HEK293 (cell line): ENCODE results near the gene ANKRD23.

Experiments used
- CTCF ChIA-PET: fragments of 350-600 bp; formaldehyde crosslinking; extraction: SDS; loops from one replicate; lab custom pipeline; 2021; ENCODE audit warnings: antibody characterized with exemption; lab: Yijun Ruan, JAX
- POLR2A ChIA-PET: fragments of 300-600 bp; formaldehyde crosslinking; extraction: SDS; loops from one replicate; lab custom pipeline; 2020; ENCODE audit warnings: antibody characterized with exemption, inconsistent platforms; lab: Yijun Ruan, JAX
- H3K27ac ChIP-seq: fragments of 200-500 bp; sonication (Bioruptor generic); 2 replicates; pipeline ENCODE4 v1.5.1; 2014; ENCODE audit warnings: low read depth, low read length, control low read depth, inconsistent platforms; ENCODE audit errors: extremely low read depth
- H3K36me3 ChIP-seq, 2 experiments: fragments of 200-500 bp in 1 of 2; sonication (Bioruptor generic) in 1 of 2; 1 replicate in 1 of 2; 2 replicates in 1 of 2; pipeline ENCODE4 v1.5.1; 2014 to 2017; ENCODE audit warnings: inconsistent platforms in 2 of 2, low read length in 2 of 2; ENCODE audit not compliant: control insufficient read depth in 2 of 2, insufficient read depth in 1 of 2
- H3K4me1 ChIP-seq: fragments of 200-500 bp; sonication (Bioruptor generic); 2 replicates; pipeline ENCODE4 v1.5.1; 2014; ENCODE audit warnings: mild to moderate bottlenecking, low read length, inconsistent platforms; ENCODE audit not compliant: control insufficient read depth, insufficient read depth
- H3K4me3 ChIP-seq: 2 replicates; pipeline ENCODE4 v1.5.1; 2011; ENCODE audit warnings: low read depth, mild to moderate bottlenecking, control low read depth, low read length, moderate library complexity
- H3K9me3 ChIP-seq: fragments of 200-500 bp; sonication (Bioruptor generic); 2 replicates; pipeline ENCODE4 v1.5.1; 2014; ENCODE audit warnings: low read depth, low read length, inconsistent platforms; ENCODE audit not compliant: control insufficient read depth, insufficient read depth
- CTCF ChIP-seq: fragments of 450-650 bp; formaldehyde crosslinking; IDR thresholded peaks from 2 replicates; pipeline ENCODE4 v1.5.1; 2016; ENCODE audit warnings: missing biosample characterization, missing genetic modification characterization
- HOXC10 ChIP-seq: sonication (generic); formaldehyde crosslinking; IDR thresholded peaks from 2 replicates; pipeline ENCODE4 v1.8.1; 2023; ENCODE audit warnings: mild to moderate bottlenecking, missing genetic modification reagents
- INSM2 ChIP-seq: fragments of 450-650 bp; formaldehyde crosslinking; IDR thresholded peaks from 2 replicates; pipeline ENCODE4 v1.5.1; 2016; ENCODE audit warnings: missing biosample characterization, missing genetic modification characterization
- SALL2 ChIP-seq: fragments of 450-650 bp; formaldehyde crosslinking; IDR thresholded peaks from 2 replicates; pipeline ENCODE4 v1.5.0; 2017; ENCODE audit warnings: missing biosample characterization, mild to moderate bottlenecking, missing genetic modification characterization, borderline replicate concordance
- ZBTB1 ChIP-seq: fragments of 450-650 bp; formaldehyde crosslinking; IDR thresholded peaks from 2 replicates; pipeline ENCODE4 v1.5.1; 2016; ENCODE audit warnings: missing biosample characterization, missing genetic modification characterization
- ZBTB10 ChIP-seq: fragments of 450-650 bp; formaldehyde crosslinking; IDR thresholded peaks from 2 replicates; pipeline ENCODE4 v1.5.1; 2016; ENCODE audit warnings: missing biosample characterization, missing genetic modification characterization
- ZBTB49 ChIP-seq: fragments of 450-650 bp; formaldehyde crosslinking; IDR thresholded peaks from 2 replicates; pipeline ENCODE4 v1.5.1; 2016; ENCODE audit warnings: missing biosample characterization, missing genetic modification characterization, low read depth
- ZNF140 ChIP-seq: fragments of 450-650 bp; formaldehyde crosslinking; IDR thresholded peaks from 2 replicates; pipeline ENCODE4 v1.5.1; 2016; ENCODE audit warnings: missing biosample characterization, missing genetic modification characterization
- ZNF175 ChIP-seq: fragments of 450-650 bp; formaldehyde crosslinking; IDR thresholded peaks from 2 replicates; pipeline ENCODE4 v1.5.1; 2016; ENCODE audit warnings: missing biosample characterization, missing genetic modification characterization
- ZNF211 ChIP-seq: fragments of 450-650 bp; formaldehyde crosslinking; IDR thresholded peaks from 2 replicates; pipeline ENCODE4 v1.5.1; 2016; ENCODE audit warnings: low read depth, missing biosample characterization, missing genetic modification characterization
- ZNF350 ChIP-seq: fragments of 450-650 bp; formaldehyde crosslinking; IDR thresholded peaks from 2 replicates; pipeline ENCODE4 v1.5.0; 2017; ENCODE audit warnings: missing biosample characterization, mild to moderate bottlenecking, missing genetic modification characterization
- ZNF354C ChIP-seq: fragments of 450-650 bp; formaldehyde crosslinking; IDR thresholded peaks from 2 replicates; pipeline ENCODE4 v1.5.1; 2016; ENCODE audit warnings: missing biosample characterization, missing genetic modification characterization, low read depth, borderline replicate concordance
- ZNF362 ChIP-seq: fragments of 450-650 bp; formaldehyde crosslinking; IDR thresholded peaks from 2 replicates; pipeline ENCODE4 v1.5.1; 2016; ENCODE audit warnings: missing biosample characterization, missing genetic modification characterization
- ZNF488 ChIP-seq: fragments of 450-650 bp; formaldehyde crosslinking; IDR thresholded peaks from 2 replicates; pipeline ENCODE4 v1.5.1; 2016; ENCODE audit warnings: missing biosample characterization, missing genetic modification characterization
- ZNF544 ChIP-seq: fragments of 450-650 bp; formaldehyde crosslinking; IDR thresholded peaks from 2 replicates; pipeline ENCODE4 v1.5.0; 2017; ENCODE audit warnings: missing biosample characterization, missing genetic modification characterization
- ZNF626 ChIP-seq: fragments of 450-650 bp; sonication (Bioruptor Pico); formaldehyde crosslinking; IDR thresholded peaks from 2 replicates; pipeline ENCODE4 v1.5.1; 2018; ENCODE audit warnings: missing biosample characterization, missing genetic modification characterization, inconsistent platforms
- ZNF629 ChIP-seq: fragments of 450-650 bp; formaldehyde crosslinking; IDR thresholded peaks from 2 replicates; pipeline ENCODE4 v1.5.1; 2017; ENCODE audit warnings: missing biosample characterization, missing genetic modification characterization
- ZNF843 ChIP-seq: fragments of 450-650 bp; formaldehyde crosslinking; IDR thresholded peaks from 2 replicates; pipeline ENCODE4 v1.5.1; 2016; ENCODE audit warnings: missing biosample characterization, missing genetic modification characterization
- ZSCAN30 ChIP-seq: fragments of 450-650 bp; IDR thresholded peaks from 2 replicates; pipeline ENCODE4 v1.5.1; 2018; ENCODE audit warnings: missing biosample characterization, mild to moderate bottlenecking, missing genetic modification characterization, moderate library complexity

The ANKRD23 gene

GRCh38 chr2:96879545-96880040 lies 35.8 kb upstream of the ANKRD23 start:
- ChIA-PET CTCF (interaction anchor here (1.1 kb wide), 1 partner anchor 233 kb away, joined by 3 read pairs; no protein-coding TSS in a partner anchor), POLR2A (interaction anchor here (0.7 kb wide), 1 partner anchor 470 kb away, joined by 3 read pairs; no protein-coding TSS in a partner anchor)

More at GRCh38 chr2:96879545-96880040, 35.8 kb upstream of the ANKRD23 start:
- H3K27ac ChIP-seq = no peak overlapping the region
- TF ChIP-seq INSM2 (tag by site-specific recombination) = no peak
- TF ChIP-seq ZNF843 (tag by site-specific recombination) = no peak
- TF ChIP-seq ZNF626 (tag by site-specific recombination) = no peak
- no peak for TF ChIP-seq ZBTB1 (tag by site-specific recombination)
- TF ChIP-seq ZNF350 (tag by site-specific recombination) = no peak
- TF ChIP-seq CTCF (tag by site-specific recombination) = no peak
- no peak for TF ChIP-seq ZNF354C (tag by site-specific recombination)
- no peak for TF ChIP-seq ZNF488 (tag by site-specific recombination)
- no peak for TF ChIP-seq ZNF175
- TF ChIP-seq ZNF140 = no peak
- no peak for TF ChIP-seq HOXC10 (CRISPR knock-in tag)
- no peak for TF ChIP-seq SALL2
- no peak for TF ChIP-seq ZBTB49 (tag by site-specific recombination)
- TF ChIP-seq ZNF362 = no peak
- TF ChIP-seq ZNF211 (tag by site-specific recombination) = no peak
- TF ChIP-seq ZBTB10 = no peak
- TF ChIP-seq ZNF544 (tag by site-specific recombination) = no peak
- TF ChIP-seq ZNF629 (tag by site-specific recombination) = no peak
- TF ChIP-seq ZSCAN30 = no peak
- H3K4me1 ChIP-seq = 0 out of 2 replicates have a peak, but pooled peaks cover 3% of the 10 kb centered on the region
- no peaks in the 10 kb centered on the region for H3K9me3 ChIP-seq
- no peak overlapping the region for H3K4me3 ChIP-seq
- no peaks in the 10 kb centered on the region for H3K36me3 ChIP-seq
